Mesothelial cell of epicardium (in vitro differentiated cells): ENCODE measurements around the gene CFAP68. TPM values are rescaled to one million over a fixed set of nuclear protein-coding genes. Genes with fewer than 3 reads are reported as not detected.
A peak's percentile ranks its signal among the peaks of the same experiment; 100 is the strongest.

ENCODE experiments used
- DNase-seq, 2 experiments: peaks; one replicate each; pipeline ENCODE4 v3.0.0; 2021; ENCODE audit warnings: low spot score in 2 of 2; ENCODE audit not compliant: unreplicated experiment in 2 of 2
- H3K27ac Mint-ChIP-seq: 2 replicates; pipeline ENCODE4 v1.8.0; 2021; ENCODE audit warnings: mixed read lengths
- H3K27me3 Mint-ChIP-seq: 2 replicates; pipeline ENCODE4 v1.8.0; 2021; ENCODE audit warnings: low read depth, mixed read lengths
- H3K36me3 Mint-ChIP-seq: 2 replicates; pipeline ENCODE4 v1.8.0; 2021; ENCODE audit warnings: mixed read lengths
- H3K4me1 Mint-ChIP-seq: 2 replicates; pipeline ENCODE4 v1.8.0; 2021; ENCODE audit warnings: mixed read lengths
- H3K4me3 Mint-ChIP-seq: 2 replicates; pipeline ENCODE4 v1.8.0; 2021; ENCODE audit warnings: mild to moderate bottlenecking, moderate library complexity, mixed read lengths
- H3K9me3 Mint-ChIP-seq: 2 replicates; pipeline ENCODE4 v1.8.0; 2021; ENCODE audit warnings: mixed read lengths
- total RNA-seq: library from RNA; stranded (reverse); gene quantifications from 3 replicates; pipeline ENCODE4 v1.2.1, GENCODE V29; 2021
- TF ChIP-seq, protein P1 (sequence below): fragments of 200-600 bp; sonication (generic); IDR thresholded peaks from one replicate; pipeline ENCODE4 v1.5.0; 2021; ENCODE audit warnings: antibody characterized with exemption; ENCODE audit not compliant: unreplicated experiment

The CFAP68 gene
- total RNA-seq, 1 donor from 2014 or later: 31.2 TPM

DNA sequence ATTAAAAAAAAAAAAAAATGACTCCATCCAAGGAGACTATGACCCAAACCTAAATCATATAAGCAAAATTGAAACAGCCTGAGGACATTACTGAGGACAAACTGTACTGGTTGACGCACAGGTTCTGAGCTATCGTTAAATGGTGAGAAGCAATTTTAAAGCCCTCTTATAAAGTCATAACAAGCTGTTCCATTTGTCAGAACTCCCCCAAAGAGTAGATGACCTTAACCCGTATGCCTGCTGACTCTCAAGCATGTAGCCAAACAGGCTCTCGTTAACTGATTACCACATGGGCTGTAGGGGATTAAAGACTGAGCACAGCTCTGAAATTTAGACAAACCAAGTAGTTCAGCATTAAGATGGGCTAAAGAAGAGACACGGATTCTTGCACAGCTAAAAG is 30.0 kb downstream of the CFAP68 start:
- no peak overlapping the region for H3K4me3 Mint-ChIP-seq
- no peak overlapping the region for H3K27ac Mint-ChIP-seq
- no peak for DNase-seq
- TF ChIP-seq, protein P1, sequence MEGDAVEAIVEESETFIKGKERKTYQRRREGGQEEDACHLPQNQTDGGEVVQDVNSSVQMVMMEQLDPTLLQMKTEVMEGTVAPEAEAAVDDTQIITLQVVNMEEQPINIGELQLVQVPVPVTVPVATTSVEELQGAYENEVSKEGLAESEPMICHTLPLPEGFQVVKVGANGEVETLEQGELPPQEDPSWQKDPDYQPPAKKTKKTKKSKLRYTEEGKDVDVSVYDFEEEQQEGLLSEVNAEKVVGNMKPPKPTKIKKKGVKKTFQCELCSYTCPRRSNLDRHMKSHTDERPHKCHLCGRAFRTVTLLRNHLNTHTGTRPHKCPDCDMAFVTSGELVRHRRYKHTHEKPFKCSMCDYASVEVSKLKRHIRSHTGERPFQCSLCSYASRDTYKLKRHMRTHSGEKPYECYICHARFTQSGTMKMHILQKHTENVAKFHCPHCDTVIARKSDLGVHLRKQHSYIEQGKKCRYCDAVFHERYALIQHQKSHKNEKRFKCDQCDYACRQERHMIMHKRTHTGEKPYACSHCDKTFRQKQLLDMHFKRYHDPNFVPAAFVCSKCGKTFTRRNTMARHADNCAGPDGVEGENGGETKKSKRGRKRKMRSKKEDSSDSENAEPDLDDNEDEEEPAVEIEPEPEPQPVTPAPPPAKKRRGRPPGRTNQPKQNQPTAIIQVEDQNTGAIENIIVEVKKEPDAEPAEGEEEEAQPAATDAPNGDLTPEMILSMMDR: no peak
- peaks cover 8% of the 10 kb centered on the region for H3K36me3 Mint-ChIP-seq
- H3K4me1 Mint-ChIP-seq: peaks cover 27% of the 10 kb centered on the region
- no peaks in the 10 kb centered on the region for H3K27me3 Mint-ChIP-seq
- H3K9me3 Mint-ChIP-seq: peaks cover 6% of the 10 kb centered on the region

DNA sequence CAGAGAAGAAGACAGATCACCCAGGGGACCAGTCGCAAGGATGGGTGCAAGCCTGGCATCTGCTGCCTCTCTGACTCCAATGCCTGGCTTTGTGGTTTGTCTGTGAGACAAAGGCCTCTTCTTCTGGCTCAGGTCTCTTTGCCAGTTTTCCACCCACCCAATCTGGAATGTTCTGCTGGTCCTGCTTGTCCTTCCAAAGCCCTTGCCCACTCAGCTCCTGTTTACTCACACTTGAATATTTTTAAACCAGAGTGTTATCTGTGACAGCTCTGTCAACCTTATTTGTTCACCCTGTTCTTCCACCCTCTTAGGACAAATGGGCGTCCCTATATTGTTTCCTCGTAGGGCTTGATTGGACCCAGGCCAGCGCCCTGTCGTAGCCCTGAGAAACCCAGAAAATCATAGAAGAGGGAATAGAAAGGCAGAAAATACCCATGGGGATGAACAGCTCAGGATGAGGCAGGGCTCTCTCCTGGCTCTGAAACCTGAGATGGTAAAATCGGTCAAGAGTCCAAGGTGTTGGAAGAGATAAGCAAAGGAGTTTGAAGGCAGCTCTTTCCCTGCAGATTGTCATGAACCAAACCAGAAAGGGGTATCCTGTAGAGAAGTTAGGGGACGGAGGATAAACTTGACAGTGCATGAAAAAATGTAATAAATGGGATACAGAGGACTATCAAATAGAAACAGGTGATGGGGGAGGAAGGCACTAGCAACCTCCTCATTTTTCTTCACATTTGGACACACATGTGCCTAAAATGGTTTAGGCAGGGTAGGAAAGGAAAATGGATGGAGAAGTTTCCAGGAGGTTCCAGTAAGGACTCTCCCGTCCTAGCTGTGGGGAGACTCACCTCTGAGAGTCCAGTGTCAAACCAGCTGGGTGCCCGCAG is 31.6 kb downstream of the CFAP68 start:
- TF ChIP-seq, protein P1: no peak
- no peak for DNase-seq
- H3K36me3 Mint-ChIP-seq: no peaks in the 10 kb centered on the region
- H3K4me1 Mint-ChIP-seq: peaks cover 27% of the 10 kb centered on the region
- H3K9me3 Mint-ChIP-seq: no peaks in the 10 kb centered on the region
- H3K4me3 Mint-ChIP-seq: no peak overlapping the region
- peaks cover 2% of the 10 kb centered on the region for H3K27me3 Mint-ChIP-seq
- H3K27ac Mint-ChIP-seq: peak overlapping the region; percentile 78

DNA sequence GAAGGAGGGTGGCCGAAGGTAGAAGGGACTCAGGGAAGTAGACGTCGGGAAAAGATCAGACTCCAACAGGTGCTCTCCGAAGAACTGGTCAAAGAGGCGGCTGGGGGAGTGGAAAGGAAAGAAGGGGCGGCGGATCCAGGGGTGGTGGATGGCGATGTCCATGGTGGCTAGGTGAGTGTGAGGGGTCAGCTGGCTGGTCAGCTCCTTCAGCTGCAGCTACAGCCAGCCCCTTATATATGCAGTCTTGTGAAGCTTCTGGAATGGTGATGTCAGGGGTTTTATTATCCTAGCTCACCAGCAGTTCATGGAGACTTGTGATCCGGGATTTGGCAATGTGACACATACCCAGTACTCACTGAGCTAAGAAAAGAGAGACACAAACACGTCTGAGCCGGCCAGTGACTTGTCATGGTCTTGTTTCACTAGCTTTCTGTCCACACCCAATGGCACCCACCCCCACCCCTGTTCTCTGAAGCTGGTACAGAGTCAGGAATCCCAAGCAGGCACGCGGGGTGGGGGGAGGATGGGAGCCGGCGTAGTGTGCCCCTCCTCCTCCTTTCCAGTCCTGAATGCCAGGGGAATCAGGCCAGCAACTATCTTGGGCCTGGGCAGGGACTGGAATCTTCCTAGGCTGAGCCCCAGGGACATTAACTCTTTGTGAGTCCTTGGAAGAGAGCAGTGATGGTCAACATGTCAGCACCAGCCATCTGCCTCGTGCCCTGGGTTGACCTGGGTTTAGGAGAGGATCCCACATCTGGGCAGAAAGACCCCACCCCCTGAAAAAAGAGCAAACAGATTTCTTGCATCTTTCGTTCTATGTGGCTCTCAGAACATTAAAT is 32.4 kb downstream of the CFAP68 start, which contains the start of gene CRYAB:
Gene CRYAB (minus strand): TSS at position 208 of the 839 bp plus-strand sequence. CDS start 46 bp downstream, at position 162.
- peak in 1 of 2 experiments; percentile 51 for DNase-seq
- H3K27me3 Mint-ChIP-seq: peaks cover 4% of the 10 kb centered on the region
- TF ChIP-seq, protein P1: no peak
- no peaks in the 10 kb centered on the region for H3K9me3 Mint-ChIP-seq
- no peaks in the 10 kb centered on the region for H3K36me3 Mint-ChIP-seq
- H3K4me1 Mint-ChIP-seq: peaks cover 27% of the 10 kb centered on the region
- H3K27ac Mint-ChIP-seq: peak within 1 kb of the TSS; percentile 78
- no peak within 1 kb of the TSS for H3K4me3 Mint-ChIP-seq

DNA sequence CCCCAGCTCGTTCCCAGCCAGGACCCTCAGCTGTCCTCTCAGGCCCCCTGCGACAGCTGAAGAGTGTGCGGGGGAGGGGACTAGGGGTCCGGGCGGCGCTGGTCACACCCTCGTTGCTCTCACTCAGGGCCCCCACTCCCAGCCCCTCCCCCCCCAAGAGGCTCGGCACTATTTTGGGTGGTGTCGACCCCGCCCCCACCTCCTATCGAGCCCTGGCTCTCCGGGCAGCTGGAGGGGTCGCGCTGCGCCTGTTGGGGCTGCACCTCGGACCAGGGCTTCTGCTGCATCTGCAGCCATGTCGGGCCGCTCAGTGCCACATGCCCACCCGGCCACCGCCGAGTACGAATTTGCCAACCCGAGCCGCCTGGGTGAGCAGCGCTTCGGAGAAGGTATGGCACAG is 33.2 kb downstream of the CFAP68 start, which contains the start of gene HSPB2:
Gene HSPB2 (plus strand): TSS at position 200 of the 400 bp plus-strand sequence. CDS start 96 bp downstream, at position 296.
- H3K27ac Mint-ChIP-seq: peak within 1 kb of the TSS; percentile 78

More for the DNA sequence above, 33.2 kb downstream of the CFAP68 start, which contains the start of gene HSPB2:
- H3K4me3 Mint-ChIP-seq: no peak within 1 kb of the TSS
- TF ChIP-seq, protein P1: no peak
- H3K27me3 Mint-ChIP-seq: peaks cover 4% of the 10 kb centered on the region
- H3K9me3 Mint-ChIP-seq: no peaks in the 10 kb centered on the region
- DNase-seq: no peak
- H3K36me3 Mint-ChIP-seq: no peaks in the 10 kb centered on the region
- peaks cover 27% of the 10 kb centered on the region for H3K4me1 Mint-ChIP-seq
